Diencephalon (tissue), 1 donor: ENCODE data around the gene HNRNPA0. TPM values are rescaled to one million over a fixed set of nuclear protein-coding genes. Genes with fewer than 3 reads are reported as not detected.

Experiments
- total RNA-seq: library from RNA; depleted of rRNA; stranded (reverse); fragments of >200 nt; gene quantifications from one replicate; pipeline ENCODE4 v1.2.3, GENCODE V29; 2014

HNRNPA0 gene
- 58.1 TPM for total RNA-seq

GRCh38 chr5:137754188-137754960 is at the start of gene HNRNPA0:
Gene HNRNPA0, minus strand, starts transcription at chr5:137754363. Its CDS starts 297 bp downstream, at chr5:137754066.

DNA sequence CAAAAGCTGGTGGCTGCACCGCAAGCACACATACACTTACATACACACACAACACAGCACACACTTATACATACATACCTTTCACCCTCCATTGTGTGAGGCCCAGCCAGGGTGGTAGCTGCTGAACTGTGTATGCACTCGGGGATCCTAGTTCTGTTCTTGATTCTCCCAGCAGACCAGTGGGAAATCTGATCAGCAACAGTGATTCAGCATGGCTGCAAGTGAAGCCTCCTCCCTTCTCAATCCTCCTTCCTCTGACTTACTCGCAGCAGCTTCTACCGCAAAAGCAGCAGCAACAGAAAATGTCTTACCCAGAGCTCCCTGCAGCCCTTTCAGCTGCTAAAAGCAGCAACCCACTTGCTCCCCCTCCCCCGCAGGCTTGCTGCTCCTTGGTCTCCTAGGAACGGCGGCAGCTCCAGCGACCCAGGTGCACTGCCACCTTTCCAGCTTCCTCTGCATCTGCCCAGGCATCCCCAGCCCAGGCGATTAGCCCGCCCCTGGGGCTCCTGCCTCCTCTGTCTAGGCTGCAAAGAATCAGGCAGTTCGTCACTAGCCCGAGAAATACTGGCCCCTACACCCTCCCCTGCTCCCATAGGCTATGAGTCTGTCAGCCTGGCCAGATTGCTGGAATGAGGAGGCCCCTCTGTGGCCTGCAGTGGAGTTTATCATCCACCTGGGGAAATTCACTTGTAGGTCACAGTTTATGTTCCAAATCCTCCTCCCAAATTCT is 18.4 kb downstream of the HNRNPA0 start, which contains the start of gene KLHL3:
Gene KLHL3 (minus strand): TSS at position 535 of the 730 bp plus-strand sequence. CDS start 443 bp downstream, at position 92.

Other genes starting within 250 kb of the HNRNPA0 start
- 19.8 TPM for gene KLHL3, start 18.3 kb downstream of the HNRNPA0 start, total RNA-seq
- gene MYOT, start 113.5 kb upstream of the HNRNPA0 start, total RNA-seq: 1.8 TPM
- gene PKD2L2, start 135.1 kb upstream of the HNRNPA0 start, total RNA-seq: 0.46 TPM